ENCODE measurements around the gene ANKRD7. TPM values are rescaled to one million over a fixed set of nuclear protein-coding genes. Genes with fewer than 3 reads are reported as not detected.

Gene ANKRD7
- 1.9 and 4.0 TPM in 2 replicates for total RNA-seq (2014; rRNA removed; shearing (Covaris generic); ENCODE audit: low replicate concordance)

GRCh38 chr7:118224521-118224920 is at the start of gene ANKRD7:
TSS of gene ANKRD7 (plus strand) at chr7:118224704. CDS start at chr7:118224831, 127 bp downstream.
- in situ Hi-C loops (cut with HindIII; ENCODE audit: low pct_unique_long_range_greater_than_20kb, low sequenced_read_pairs), result no loop called here
- DNase-seq (ENCODE audit: low read depth), result no peak

- in situ Hi-C loops (cut with HindIII; ENCODE audit: low pct_unique_long_range_greater_than_20kb, low sequenced_read_pairs), result no loop called here
- DNase-seq (ENCODE audit: low read depth), result no peak
These were observed 48.8 kb upstream of the ANKRD7 start for GRCh38 chr7:118175740-118176139.

- in situ Hi-C loops (cut with HindIII; ENCODE audit: low pct_unique_long_range_greater_than_20kb, low sequenced_read_pairs), result no loop called here
- DNase-seq (ENCODE audit: low read depth), result no peak
These were observed 45.3 kb upstream of the ANKRD7 start for GRCh38 chr7:118179191-118179590.

GRCh38 chr7:118182593-118183427 is 41.7 kb upstream of the ANKRD7 start:
- in situ Hi-C loops (cut with HindIII; ENCODE audit: low pct_unique_long_range_greater_than_20kb, low sequenced_read_pairs), result no loop called here

GRCh38 chr7:118183428-118183785 is 41.1 kb upstream of the ANKRD7 start:
- DNase-seq (ENCODE audit: low read depth), result no peak
- in situ Hi-C loops (cut with HindIII; ENCODE audit: low pct_unique_long_range_greater_than_20kb, low sequenced_read_pairs), result no loop called here

More at GRCh38 chr7:118182593-118183427, 41.7 kb upstream of the ANKRD7 start:
- DNase-seq (ENCODE audit: low read depth), result peak; percentile 32

GRCh38 chr7:118183786-118184564 is 40.5 kb upstream of the ANKRD7 start, which contains the start of gene LSM8:
TSS of gene LSM8 (plus strand) at chr7:118184164. CDS start at chr7:118184224, 60 bp downstream.
- in situ Hi-C loops (cut with HindIII; ENCODE audit: low pct_unique_long_range_greater_than_20kb, low sequenced_read_pairs), result no loop called here
- peak; percentile 95 for DNase-seq (ENCODE audit: low read depth)

- no peak for DNase-seq (ENCODE audit: low read depth)
- in situ Hi-C loops (cut with HindIII; ENCODE audit: low pct_unique_long_range_greater_than_20kb, low sequenced_read_pairs), result no loop called here
These were observed 40.0 kb upstream of the ANKRD7 start for GRCh38 chr7:118184565-118184940.

- DNase-seq (ENCODE audit: low read depth), result peak; percentile 22
These were observed 39.2 kb upstream of the ANKRD7 start for GRCh38 chr7:118185163-118185860.

GRCh38 chr7:118186501-118186900 is 38.0 kb upstream of the ANKRD7 start:
- in situ Hi-C loops (cut with HindIII; ENCODE audit: low pct_unique_long_range_greater_than_20kb, low sequenced_read_pairs), result no loop called here
- DNase-seq (ENCODE audit: low read depth), result no peak

More at GRCh38 chr7:118185163-118185860, 39.2 kb upstream of the ANKRD7 start:
- in situ Hi-C loops (cut with HindIII; ENCODE audit: low pct_unique_long_range_greater_than_20kb, low sequenced_read_pairs), result no loop called here

- DNase-seq (ENCODE audit: low read depth), result no peak
- in situ Hi-C loops (cut with HindIII; ENCODE audit: low pct_unique_long_range_greater_than_20kb, low sequenced_read_pairs), result no loop called here
These were observed 29.9 kb upstream of the ANKRD7 start for GRCh38 chr7:118194571-118194970.

GRCh38 chr7:118195837-118196474 is 28.5 kb upstream of the ANKRD7 start:
- in situ Hi-C loops (cut with HindIII; ENCODE audit: low pct_unique_long_range_greater_than_20kb, low sequenced_read_pairs), result no loop called here
- DNase-seq (ENCODE audit: low read depth), result peak; percentile 41

GRCh38 chr7:118202061-118202460 is 22.4 kb upstream of the ANKRD7 start:
- no peak for DNase-seq (ENCODE audit: low read depth)
- in situ Hi-C loops (cut with HindIII; ENCODE audit: low pct_unique_long_range_greater_than_20kb, low sequenced_read_pairs), result no loop called here

GRCh38 chr7:118214051-118214832 is 10.3 kb upstream of the ANKRD7 start:
- in situ Hi-C loops (cut with HindIII; ENCODE audit: low pct_unique_long_range_greater_than_20kb, low sequenced_read_pairs), result no loop called here

GRCh38 chr7:118214833-118215182 is 9.7 kb upstream of the ANKRD7 start:
- DNase-seq (ENCODE audit: low read depth), result no peak
- in situ Hi-C loops (cut with HindIII; ENCODE audit: low pct_unique_long_range_greater_than_20kb, low sequenced_read_pairs), result no loop called here

More at GRCh38 chr7:118214051-118214832, 10.3 kb upstream of the ANKRD7 start:
- peak; percentile 82 for DNase-seq (ENCODE audit: low read depth)

GRCh38 chr7:118217210-118217619 is 7.3 kb upstream of the ANKRD7 start:
- in situ Hi-C loops (cut with HindIII; ENCODE audit: low pct_unique_long_range_greater_than_20kb, low sequenced_read_pairs), result no loop called here

GRCh38 chr7:118218413-118219156 is 5.9 kb upstream of the ANKRD7 start:
- in situ Hi-C loops (cut with HindIII; ENCODE audit: low pct_unique_long_range_greater_than_20kb, low sequenced_read_pairs), result no loop called here
- no peak for DNase-seq (ENCODE audit: low read depth)

More at GRCh38 chr7:118217210-118217619, 7.3 kb upstream of the ANKRD7 start:
- DNase-seq (ENCODE audit: low read depth), result peak; percentile 23

GRCh38 chr7:118219157-118219512 is 5.4 kb upstream of the ANKRD7 start:
- in situ Hi-C loops (cut with HindIII; ENCODE audit: low pct_unique_long_range_greater_than_20kb, low sequenced_read_pairs), result no loop called here

More at GRCh38 chr7:118219157-118219512, 5.4 kb upstream of the ANKRD7 start:
- DNase-seq (ENCODE audit: low read depth), result no peak
